Transverse colon (tissue), 4 donors: ENCODE results near the gene GNL2. TPM values are rescaled to one million over a fixed set of nuclear protein-coding genes. Genes with fewer than 3 reads are reported as not detected.

Source experiments
- DNase-seq: peaks from one replicate; pipeline ENCODE4 v3.0.0-alpha.2; 2019
- H3K27ac ChIP-seq, 4 donors: fragments of 200-600 bp; sonication (generic); 2 replicates each; pipeline ENCODE4 v1.5.1; 2016 to 2018; ENCODE audit warnings: inconsistent platforms in 4 of 4
- H3K27me3 ChIP-seq: fragments of 200-600 bp; sonication (generic); 2 replicates; pipeline ENCODE4 v1.5.1; 2017; ENCODE audit warnings: inconsistent platforms
- H3K36me3 ChIP-seq, 4 donors: fragments of 200-600 bp; sonication (generic); 2 replicates each; pipeline ENCODE4 v1.5.1; 2017 to 2019; ENCODE audit warnings: inconsistent platforms in 4 of 4
- H3K4me1 ChIP-seq, 4 donors: fragments of 200-600 bp; sonication (generic); 2 replicates each; pipeline ENCODE4 v1.5.1; 2017 to 2020; ENCODE audit warnings: inconsistent platforms in 4 of 4
- H3K4me3 ChIP-seq, 4 donors: fragments of 200-600 bp; sonication (generic); 1 replicate in 1 of 4; 2 replicates in 3 of 4; pipeline versions ENCODE4 v1.5.1 to v1.6.1; 2017 to 2019; ENCODE audit warnings: inconsistent platforms in 4 of 4
- H3K9me3 ChIP-seq, 2 donors: fragments of 200-600 bp; sonication (generic); 2 replicates each; pipeline ENCODE4 v1.5.1; 2017 to 2019; ENCODE audit warnings: inconsistent platforms in 2 of 2
- EP300 ChIP-seq: sonication (generic); formaldehyde crosslinking; IDR thresholded peaks from one replicate; pipeline ENCODE4 v1.6.1; 2017; ENCODE audit warnings: antibody characterized with exemption, low read depth
- POLR2A ChIP-seq: fragments of 450-650 bp; IDR thresholded peaks from one replicate; pipeline ENCODE4 v1.6.1; 2016; ENCODE audit warnings: antibody characterized with exemption, mild to moderate bottlenecking, moderate library complexity
- POLR2AphosphoS5 ChIP-seq, 3 donors: sonication (generic); formaldehyde crosslinking; IDR thresholded peaks; one replicate each; pipeline ENCODE4 v1.6.1; 2016; ENCODE audit warnings: antibody characterized with exemption in 3 of 3
- WGBS, 2 donors: methylation state at CpG; one replicate each; pipeline ENCODE4 v1.1.5; 2018; ENCODE audit warnings: low coverage in 1 of 2; 5-methylcytosine and 5-hydroxymethylcytosine counted together
- in situ Hi-C, 4 donors: fragments of 200-750 bp; cut with MboI; loops; one replicate each; pipeline versions ENCODE4 v1.15.0 to v1.15.1; 2017; ENCODE audit warnings: low sequenced_read_pairs in 3 of 4, low pct_ligation_motif_present in 1 of 4, low pct_unique_long_range_greater_than_20kb in 1 of 4
- intact Hi-C: fragments of 100-400 bp; cut with DNase I; formaldehyde crosslinking; loops from one replicate; pipeline ENCODE4 v1.15.1; 2023; ENCODE audit warnings: low total_unique reads
- total RNA-seq, 4 donors: library from RNA; depleted of rRNA; stranded (reverse); fragments of >200 nt; gene quantifications; one replicate each; pipeline ENCODE4 v1.1.0, GENCODE V29; 2016
- TF ChIP-seq, protein P1 (sequence below), 5 experiments: fragments of 200-600 bp in 3 of 5; fragments of 450-650 bp in 2 of 5; sonication (generic) in 3 of 5; IDR thresholded peaks; 1 replicate in 2 of 5; 2 replicates in 3 of 5; pipeline ENCODE4 v1.5.1; 2016 to 2017; ENCODE audit warnings: antibody characterized with exemption in 5 of 5, inconsistent platforms in 3 of 5, mild to moderate bottlenecking in 2 of 5, moderate library complexity in 1 of 5

Gene GNL2
- total RNA-seq, 4 donors from 2014 or later, result 33.5 to 58.4 (median 43.0) TPM

DNA sequence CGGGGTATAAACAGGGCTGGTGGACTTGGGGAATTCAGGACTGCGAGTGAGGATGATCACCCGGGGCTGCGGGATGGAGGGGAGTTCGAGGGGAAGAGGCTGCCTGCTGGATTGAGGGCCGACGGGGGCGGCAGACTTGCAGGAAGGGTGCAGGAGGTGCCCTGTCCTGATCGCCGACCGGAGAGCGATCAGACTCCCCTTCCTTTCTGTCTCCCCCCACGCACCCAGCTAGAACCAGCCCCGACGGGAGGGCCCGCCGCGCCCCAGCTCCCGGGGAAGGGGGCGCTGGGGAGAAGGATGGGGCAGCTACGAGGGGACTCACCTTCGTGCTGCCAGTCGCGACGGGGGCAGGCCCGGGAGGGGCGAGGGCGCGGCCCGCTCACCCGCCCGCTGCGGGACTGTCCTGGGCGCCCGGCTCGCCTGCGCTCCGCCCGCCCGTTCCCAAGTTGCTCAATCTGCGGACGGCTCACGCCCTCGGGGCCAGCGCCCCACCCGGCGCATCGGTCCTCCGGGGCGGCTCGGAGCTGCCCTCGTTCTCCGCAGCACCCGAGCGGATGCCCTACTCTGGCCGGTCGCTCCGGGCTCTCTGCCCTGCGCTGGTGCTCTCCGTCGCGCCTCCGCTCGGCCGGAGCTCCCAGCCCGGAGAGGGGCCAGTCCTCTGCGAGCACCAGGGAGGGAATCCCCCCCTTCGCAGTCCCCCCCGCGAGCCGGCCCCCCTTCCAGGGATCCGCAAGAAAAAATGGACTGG is 38.7 kb upstream of the GNL2 start, which contains the start of gene RSPO1:
Gene RSPO1, minus strand, starts transcription at position 649 of the 748 bp plus-strand sequence. CDS start 5,231 bp downstream, outside the sequence.
- WGBS, 2 donors, result 5 to 18% methylated on average over 14 to 23 of the region's 72 CpGs
- Histone ChIP-seq H3K27me3 (peaks cover 91% of the 10 kb centered on the region), H3K9me3 (no peaks in the 10 kb centered on the region), H3K4me3 (peak within 1 kb of the TSS; percentile 20 to 38 (median 30)), H3K4me1 (peaks cover 0 to 16% (median 9%) of the 10 kb centered on the region in 4 donors), H3K27ac (no peak within 1 kb of the TSS), H3K36me3 (no peaks in the 10 kb centered on the region)
- DNase-seq, result peak; percentile 26
- intact Hi-C loops (no loop called here), in situ Hi-C loops (no loop called here)
- no peak for TF ChIP-seq POLR2AphosphoS5 (IDR thresholded peaks at IDR 0.05)
- TF ChIP-seq EP300, result no peak
- TF ChIP-seq POLR2A, result no peak
- TF ChIP-seq, protein P1, sequence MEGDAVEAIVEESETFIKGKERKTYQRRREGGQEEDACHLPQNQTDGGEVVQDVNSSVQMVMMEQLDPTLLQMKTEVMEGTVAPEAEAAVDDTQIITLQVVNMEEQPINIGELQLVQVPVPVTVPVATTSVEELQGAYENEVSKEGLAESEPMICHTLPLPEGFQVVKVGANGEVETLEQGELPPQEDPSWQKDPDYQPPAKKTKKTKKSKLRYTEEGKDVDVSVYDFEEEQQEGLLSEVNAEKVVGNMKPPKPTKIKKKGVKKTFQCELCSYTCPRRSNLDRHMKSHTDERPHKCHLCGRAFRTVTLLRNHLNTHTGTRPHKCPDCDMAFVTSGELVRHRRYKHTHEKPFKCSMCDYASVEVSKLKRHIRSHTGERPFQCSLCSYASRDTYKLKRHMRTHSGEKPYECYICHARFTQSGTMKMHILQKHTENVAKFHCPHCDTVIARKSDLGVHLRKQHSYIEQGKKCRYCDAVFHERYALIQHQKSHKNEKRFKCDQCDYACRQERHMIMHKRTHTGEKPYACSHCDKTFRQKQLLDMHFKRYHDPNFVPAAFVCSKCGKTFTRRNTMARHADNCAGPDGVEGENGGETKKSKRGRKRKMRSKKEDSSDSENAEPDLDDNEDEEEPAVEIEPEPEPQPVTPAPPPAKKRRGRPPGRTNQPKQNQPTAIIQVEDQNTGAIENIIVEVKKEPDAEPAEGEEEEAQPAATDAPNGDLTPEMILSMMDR (IDR thresholded peaks at IDR 0.05), result no peak

DNA sequence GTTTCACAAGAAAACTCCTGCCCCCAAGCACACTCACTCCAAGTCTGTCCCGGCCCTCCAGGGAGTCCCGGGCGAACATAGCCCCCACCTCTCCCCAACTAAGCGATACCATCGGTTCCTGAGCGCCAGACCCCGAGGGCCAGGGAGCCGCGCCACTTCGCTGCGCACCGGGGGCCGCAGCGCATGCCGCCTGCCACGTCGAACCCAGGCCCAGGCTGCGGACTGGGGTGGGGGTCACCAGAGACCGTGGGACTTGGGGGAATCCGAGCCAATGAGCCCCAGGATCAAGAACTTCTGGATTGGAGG is 38.2 kb upstream of the GNL2 start:
- H3K27me3 ChIP-seq, result peaks cover 92% of the 10 kb centered on the region
- peak overlapping the region in 3 of 4 donors; percentile 24 to 38 (median 37) for H3K4me3 ChIP-seq
- WGBS, 2 donors, result 34% methylated on average over 17 of the region's 20 CpGs; no CpG with 5 or more reads in 1 of the 2 donors
- no peaks in the 10 kb centered on the region for H3K9me3 ChIP-seq
- H3K36me3 ChIP-seq, result no peaks in the 10 kb centered on the region
- no peak overlapping the region for H3K27ac ChIP-seq
- in situ Hi-C loops, result no loop called here
- intact Hi-C loops, result no loop called here
- TF ChIP-seq, protein P1 (IDR thresholded peaks at IDR 0.05), result no peak
- TF ChIP-seq POLR2AphosphoS5 (IDR thresholded peaks at IDR 0.05) (no peak), EP300 (no peak), POLR2A (no peak)
- DNase-seq, result no peak
- peaks cover 0 to 16% (median 9%) of the 10 kb centered on the region in 4 donors for H3K4me1 ChIP-seq

DNA sequence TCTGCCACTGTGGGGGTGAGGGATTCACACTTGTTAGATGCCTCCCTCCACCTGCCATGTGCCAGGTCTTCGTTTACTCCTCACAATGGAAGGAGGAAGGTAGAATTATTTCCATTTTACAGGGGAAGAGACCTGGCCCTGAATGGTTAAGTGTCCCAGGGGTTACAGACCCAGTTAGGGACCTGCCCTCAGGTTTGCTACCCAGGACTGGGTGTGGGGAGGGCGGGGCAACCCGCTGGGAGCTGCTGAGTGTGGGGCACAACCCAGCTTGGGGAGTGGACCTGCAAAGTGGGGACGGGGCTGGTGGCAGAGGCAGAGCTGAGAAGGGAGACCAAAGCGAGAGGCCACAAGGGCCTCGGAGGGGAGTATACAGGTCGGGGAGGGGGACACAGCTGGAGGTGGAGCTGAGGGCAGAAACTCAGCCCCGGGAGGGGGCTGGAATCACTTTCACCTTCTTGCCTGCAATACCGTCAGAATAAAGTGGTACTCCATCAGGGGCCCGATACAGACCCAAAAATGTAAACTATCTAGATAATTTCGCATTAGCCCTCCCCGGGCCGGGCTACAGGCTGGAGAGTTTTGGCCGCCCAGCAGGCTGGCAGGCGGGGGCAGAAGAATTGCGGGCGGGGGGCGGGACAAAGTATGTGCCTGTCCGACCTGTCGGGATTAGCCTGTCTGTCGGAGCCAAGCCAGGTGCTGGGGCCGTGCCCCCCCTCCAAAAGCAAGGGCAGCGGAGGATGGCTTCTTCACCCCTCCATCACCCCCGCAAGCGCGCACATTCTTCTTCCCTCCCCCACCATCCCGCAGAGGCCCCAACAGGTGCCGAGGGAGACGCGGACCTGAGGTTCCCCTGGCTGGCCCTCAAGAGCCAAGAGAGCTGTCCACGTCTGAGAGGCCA is 37.6 kb upstream of the GNL2 start:
- TF ChIP-seq POLR2A, result no peak
- TF ChIP-seq POLR2AphosphoS5 (IDR thresholded peaks at IDR 0.05), result no peak
- no peaks in the 10 kb centered on the region for H3K36me3 ChIP-seq
- no peaks in the 10 kb centered on the region for H3K9me3 ChIP-seq
- in situ Hi-C loops, result no loop called here
- peaks cover 0 to 16% (median 9%) of the 10 kb centered on the region in 4 donors for H3K4me1 ChIP-seq
- H3K4me3 ChIP-seq, result peak overlapping the region in 2 of 4 donors; percentile 37 to 38
- H3K27me3 ChIP-seq, result peaks cover 98% of the 10 kb centered on the region
- intact Hi-C loops, result no loop called here
- H3K27ac ChIP-seq, result no peak overlapping the region
- WGBS, 2 donors, result 10 to 13% methylated on average over 3 to 27 of the region's 31 CpGs
- no peak for DNase-seq

DNA sequence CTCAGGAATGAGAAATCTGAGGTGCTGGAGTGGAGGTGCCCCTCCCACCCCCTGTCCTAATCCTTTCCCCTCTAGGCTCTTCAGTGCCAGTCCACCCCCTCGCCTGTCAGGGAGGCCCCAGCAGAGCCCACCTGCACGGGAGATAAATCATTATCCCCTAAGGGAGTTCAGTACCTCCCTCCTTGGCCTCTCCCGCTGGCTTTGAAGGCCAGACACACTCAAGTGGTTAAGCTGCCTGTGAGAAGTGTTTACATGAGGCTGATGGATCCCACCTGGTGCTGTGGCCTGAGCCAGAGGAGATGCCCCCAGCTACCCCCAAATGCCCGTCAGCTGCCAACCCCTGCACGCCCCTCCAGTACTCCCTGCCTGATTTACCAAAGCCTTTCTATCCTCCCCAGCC is 35.3 kb upstream of the GNL2 start:
- intact Hi-C loops (no loop called here), in situ Hi-C loops (no loop called here)
- H3K4me3 ChIP-seq, result no peak overlapping the region
- no peaks in the 10 kb centered on the region for H3K9me3 ChIP-seq
- peaks cover 89% of the 10 kb centered on the region for H3K27me3 ChIP-seq
- WGBS, 2 donors, result 39 to 63% methylated on average over 3 to 5 of the region's 5 CpGs
- no peaks in the 10 kb centered on the region for H3K36me3 ChIP-seq
- no peak for DNase-seq
- peaks cover 0 to 16% (median 9%) of the 10 kb centered on the region in 4 donors for H3K4me1 ChIP-seq
- H3K27ac ChIP-seq, result no peak overlapping the region
- TF ChIP-seq EP300, result no peak
- no peak for TF ChIP-seq POLR2AphosphoS5 (IDR thresholded peaks at IDR 0.05)
- TF ChIP-seq, protein P1 (IDR thresholded peaks at IDR 0.05), result no peak
- TF ChIP-seq POLR2A, result no peak
